ENCODE measurements around the gene SND1.

SND1 gene

DNA sequence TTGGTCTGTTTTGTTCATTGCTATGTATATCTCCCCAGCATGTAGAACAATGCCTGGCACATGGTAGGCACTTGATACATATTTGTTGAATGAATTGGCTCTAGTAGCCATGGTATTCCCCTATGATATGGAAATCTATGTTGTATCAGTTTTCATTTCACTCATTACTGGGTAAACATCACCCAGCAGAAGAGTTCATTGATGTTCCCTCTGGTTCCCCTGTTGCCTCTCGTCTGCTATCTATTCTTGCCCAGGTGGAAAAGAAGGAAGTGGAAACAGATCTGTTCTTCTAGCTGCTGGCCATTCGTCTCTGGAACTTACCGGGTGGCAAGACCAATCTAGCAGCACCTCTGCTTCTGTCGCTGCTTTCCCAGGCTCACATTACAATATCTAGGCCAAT is 307.8 kb downstream of the SND1 start:
- TF ChIP-seq, protein P1, sequence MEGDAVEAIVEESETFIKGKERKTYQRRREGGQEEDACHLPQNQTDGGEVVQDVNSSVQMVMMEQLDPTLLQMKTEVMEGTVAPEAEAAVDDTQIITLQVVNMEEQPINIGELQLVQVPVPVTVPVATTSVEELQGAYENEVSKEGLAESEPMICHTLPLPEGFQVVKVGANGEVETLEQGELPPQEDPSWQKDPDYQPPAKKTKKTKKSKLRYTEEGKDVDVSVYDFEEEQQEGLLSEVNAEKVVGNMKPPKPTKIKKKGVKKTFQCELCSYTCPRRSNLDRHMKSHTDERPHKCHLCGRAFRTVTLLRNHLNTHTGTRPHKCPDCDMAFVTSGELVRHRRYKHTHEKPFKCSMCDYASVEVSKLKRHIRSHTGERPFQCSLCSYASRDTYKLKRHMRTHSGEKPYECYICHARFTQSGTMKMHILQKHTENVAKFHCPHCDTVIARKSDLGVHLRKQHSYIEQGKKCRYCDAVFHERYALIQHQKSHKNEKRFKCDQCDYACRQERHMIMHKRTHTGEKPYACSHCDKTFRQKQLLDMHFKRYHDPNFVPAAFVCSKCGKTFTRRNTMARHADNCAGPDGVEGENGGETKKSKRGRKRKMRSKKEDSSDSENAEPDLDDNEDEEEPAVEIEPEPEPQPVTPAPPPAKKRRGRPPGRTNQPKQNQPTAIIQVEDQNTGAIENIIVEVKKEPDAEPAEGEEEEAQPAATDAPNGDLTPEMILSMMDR (IDR thresholded peaks at IDR 0.05), result no peak

DNA sequence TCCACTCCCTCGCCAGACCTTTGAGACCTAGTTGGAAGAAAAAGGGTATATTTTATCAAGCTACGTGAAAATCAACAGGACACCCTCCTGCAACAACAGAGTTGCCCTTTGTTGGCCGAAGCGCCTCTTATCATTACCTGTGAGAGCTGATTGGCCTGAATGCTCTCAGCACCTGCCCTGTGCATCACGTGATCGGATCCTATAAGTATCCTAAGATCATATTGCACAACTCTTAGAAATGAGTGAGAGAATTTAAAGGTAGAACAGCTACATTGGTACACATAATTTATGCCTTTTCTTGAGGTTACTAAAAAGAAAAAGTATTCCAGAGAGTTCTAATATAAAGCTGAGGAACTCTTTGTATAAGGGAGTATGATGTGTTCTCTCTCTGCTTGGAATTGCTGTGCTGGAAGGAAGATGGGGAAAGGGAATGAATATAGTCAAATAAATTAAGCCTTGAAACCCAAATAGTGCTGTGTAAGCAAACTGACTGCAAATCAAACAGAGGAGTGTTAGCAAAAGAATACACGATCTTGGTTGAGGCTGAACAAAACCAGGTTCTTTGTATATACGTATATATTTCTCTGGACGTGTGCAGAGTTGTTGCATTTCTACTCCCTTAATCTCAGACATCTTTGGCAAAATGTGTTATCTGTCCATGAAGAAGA is 309.9 kb downstream of the SND1 start:
- TF ChIP-seq, protein P1 (IDR thresholded peaks at IDR 0.05), result no peak

DNA sequence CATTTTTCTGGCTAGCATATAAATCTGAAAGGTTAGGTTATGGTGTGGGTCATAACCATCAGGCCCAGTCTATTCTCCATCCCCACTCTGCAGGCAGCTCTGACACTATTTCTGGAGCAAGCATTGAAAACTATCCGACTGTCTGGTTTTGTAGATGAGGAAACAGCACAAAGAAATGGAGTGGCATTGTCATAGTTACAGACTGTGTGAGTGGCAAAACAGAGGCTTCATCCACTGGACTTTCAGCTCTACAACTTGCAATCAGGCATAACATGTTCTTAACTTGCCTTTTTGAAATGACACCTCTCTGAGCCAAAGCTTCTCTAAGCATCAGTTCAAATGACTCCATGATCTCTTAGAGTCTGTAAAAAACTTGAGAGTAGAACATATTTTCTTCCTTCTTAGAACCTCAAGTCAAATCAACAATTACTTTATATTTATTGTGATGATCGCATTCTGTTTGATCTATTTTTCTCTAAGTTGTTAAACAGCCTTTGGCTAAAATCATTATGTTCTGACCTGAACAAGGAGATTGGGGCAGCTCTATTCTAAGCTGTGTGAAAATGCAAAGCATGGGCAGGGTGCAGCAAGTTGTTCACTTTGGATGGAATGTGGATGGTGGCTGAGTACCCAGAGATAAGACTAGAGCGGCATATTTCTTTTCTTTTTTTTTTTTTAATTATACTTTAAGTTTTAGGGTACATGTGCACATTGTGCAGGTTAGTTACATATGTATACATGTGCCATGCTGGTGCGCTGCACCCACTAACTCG is 310.8 kb downstream of the SND1 start:
- TF ChIP-seq, protein P1 (IDR thresholded peaks at IDR 0.05), result no peak

DNA sequence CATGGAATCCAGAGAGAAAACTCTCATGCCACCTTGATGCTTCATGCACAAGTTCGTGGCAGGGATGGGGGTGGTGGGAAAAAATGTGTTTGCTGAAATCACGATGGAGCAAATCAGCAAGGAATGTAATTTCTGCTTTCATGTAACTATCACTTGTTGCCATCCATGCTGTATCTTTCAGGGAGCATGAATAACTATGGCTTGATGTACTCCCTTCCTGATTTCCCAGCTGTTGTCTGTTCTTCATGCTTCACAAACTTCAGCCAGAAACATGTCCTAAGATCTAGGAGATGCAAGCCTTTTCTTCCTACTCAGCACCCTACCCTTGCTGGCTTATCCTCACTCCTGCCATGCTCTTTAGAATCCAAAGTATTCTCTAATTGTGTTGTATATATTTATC is 315.3 kb downstream of the SND1 start:
- TF ChIP-seq, protein P1 (IDR thresholded peaks at IDR 0.05), result no peak

DNA sequence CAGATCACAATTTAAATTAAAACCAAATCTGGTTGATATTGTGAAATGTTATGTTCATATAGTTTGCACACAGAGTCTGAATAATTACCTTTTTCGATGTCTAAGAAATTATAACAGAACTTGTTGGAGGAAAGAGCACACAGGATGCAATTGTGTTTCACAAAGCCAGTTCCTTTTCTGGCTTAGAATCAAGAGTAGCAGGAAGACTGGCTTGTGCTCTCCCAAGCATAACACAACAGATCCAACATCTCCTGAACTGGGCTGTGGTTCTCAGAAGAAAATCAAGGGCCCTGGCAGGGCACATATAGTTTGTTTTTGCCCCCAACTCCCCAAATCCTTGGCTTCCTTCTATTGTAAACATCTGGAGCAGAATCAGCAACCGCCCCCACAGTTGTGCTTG is 316.6 kb downstream of the SND1 start:
- TF ChIP-seq, protein P1 (IDR thresholded peaks at IDR 0.05), result no peak

DNA sequence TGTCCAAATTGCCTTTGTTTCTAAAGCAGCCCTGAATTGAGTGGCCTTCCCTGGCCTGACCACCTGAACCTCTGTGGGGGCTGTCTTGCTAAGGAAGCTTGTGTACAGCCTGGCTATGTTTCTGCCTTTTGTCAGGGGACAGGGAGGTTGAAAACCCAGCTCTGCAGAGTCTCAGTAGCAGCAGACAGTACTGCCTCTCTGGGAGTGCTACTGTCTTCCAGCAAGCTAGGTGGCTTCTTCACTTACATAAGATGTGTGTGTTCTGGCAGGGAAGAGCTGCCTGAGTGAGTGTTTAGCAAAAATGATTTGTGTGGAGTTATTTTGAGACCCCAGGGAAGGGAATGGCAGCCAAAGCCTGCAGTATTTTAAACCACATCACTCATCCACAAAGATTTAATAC is 321.8 kb downstream of the SND1 start:
- TF ChIP-seq, protein P1 (IDR thresholded peaks at IDR 0.05), result no peak

DNA sequence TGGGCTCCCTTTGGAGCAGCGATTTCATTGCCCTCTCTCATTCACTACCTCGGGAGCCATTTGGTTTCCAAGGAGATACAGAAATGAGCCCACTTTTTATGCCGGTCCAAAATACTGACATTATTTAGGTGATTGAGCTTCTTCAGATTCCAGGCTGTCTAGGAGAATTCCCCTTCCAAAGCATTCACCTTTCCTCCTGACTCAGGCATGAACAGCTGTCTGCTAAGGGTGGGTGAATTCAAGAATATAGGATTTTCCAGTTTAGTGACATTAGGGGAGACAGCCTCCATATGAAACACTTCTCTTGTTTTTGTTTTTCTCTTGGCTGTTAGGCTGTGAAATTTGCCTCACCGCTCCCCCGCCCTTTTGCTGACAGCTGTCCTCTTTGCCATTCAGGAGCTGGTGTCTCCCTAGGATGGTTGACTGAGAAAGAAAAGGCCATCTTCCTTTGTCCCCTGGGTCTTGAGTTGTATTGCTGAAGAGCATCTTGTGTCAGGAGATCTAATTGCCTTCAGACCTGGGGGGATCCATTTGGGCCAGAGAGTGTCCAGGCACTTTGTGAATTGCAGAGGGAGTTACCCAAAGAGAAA is 322.5 kb downstream of the SND1 start:
- TF ChIP-seq, protein P1 (IDR thresholded peaks at IDR 0.05), result no peak

Data from LNCAP (cell line).